ENCODE data around the gene SCN9A. TPM values are rescaled to one million over a fixed set of nuclear protein-coding genes. Genes with fewer than 3 reads are reported as not detected.
"Not testable (repeated sequence)": the region's sequence is repeated elsewhere in the genome, so short reads cannot be mapped to it uniquely, and the experiment has no call there.

Gene SCN9A
- 11.1 TPM for total RNA-seq

DNA sequence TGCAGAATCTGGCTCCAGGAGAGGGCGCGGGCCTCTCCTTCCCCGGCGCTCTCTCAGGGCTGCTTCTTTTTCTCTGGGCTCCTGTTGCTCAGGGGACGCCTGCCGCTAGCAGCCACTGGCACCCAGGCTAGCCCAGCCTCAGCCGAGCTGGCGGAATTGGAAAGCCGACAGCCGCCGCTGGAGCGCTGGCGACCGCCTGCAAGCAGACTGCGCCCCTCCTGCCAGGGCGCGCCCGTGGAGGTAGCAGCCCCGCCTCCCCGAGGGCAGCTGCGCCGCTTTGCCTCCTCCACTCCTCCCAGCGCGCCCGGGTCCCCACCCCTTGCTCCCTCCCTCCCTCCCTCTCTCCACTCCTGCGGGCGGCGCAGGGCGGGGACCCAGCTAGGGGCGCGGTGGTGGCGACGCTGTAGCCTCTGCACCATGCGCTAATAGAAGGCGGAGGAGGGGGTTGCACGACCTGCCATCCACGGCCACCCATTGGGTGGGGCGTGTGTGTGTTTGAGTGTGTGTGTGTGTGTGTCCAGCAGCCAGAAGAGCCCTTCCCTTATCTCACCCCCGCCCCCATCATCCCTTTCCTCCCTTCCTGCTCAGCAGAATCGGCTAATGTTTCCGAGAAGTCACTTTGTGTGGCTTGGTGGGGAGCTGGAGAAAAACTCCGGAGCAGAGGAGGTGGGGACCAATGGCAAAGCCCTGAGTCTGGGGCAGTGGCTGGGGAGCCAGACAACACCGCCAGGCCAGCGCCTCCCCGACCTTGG lies at the start of gene SCN9A:
Gene SCN9A (minus strand): TSS at position 209 of the 752 bp plus-strand sequence. CDS start 64,188 bp downstream, outside the sequence.
- peak; percentile 96 for DNase-seq

DNA sequence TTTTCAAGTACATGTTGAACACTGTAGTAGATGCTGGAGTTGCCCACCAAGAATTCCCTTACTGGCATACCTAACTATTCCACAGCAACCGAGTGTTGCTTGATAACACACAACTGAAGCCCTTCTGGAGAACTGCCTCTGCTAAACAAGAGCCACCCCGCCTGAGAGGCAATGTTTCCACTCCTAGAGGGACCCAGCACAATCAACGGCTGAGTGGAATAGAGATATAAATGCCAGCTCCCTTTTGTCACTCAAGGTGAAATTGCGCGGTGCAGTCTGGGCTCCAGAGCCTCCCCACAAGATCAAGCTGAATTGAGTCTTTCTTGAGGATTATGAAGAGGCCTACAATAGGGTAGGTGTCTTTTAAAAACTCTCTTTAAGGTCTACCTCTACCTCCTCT lies 49.1 kb upstream of the SCN9A start:
- no peak for DNase-seq

DNA sequence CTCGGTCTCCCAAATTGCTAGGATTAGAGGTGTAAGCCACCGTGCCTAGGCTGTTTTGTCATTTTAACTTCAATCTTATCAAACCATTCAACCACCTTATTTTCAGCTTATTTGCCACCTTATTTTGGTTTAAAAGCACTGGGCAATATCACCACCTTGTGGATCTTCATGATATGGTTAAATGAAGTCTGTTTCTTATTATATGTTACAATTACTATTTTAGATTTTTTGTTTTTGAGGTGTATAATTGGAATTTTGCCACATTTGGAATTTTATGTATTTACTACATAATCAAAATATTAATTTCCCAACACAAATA lies 43.8 kb upstream of the SCN9A start:
- peak; percentile 44 for DNase-seq

DNA sequence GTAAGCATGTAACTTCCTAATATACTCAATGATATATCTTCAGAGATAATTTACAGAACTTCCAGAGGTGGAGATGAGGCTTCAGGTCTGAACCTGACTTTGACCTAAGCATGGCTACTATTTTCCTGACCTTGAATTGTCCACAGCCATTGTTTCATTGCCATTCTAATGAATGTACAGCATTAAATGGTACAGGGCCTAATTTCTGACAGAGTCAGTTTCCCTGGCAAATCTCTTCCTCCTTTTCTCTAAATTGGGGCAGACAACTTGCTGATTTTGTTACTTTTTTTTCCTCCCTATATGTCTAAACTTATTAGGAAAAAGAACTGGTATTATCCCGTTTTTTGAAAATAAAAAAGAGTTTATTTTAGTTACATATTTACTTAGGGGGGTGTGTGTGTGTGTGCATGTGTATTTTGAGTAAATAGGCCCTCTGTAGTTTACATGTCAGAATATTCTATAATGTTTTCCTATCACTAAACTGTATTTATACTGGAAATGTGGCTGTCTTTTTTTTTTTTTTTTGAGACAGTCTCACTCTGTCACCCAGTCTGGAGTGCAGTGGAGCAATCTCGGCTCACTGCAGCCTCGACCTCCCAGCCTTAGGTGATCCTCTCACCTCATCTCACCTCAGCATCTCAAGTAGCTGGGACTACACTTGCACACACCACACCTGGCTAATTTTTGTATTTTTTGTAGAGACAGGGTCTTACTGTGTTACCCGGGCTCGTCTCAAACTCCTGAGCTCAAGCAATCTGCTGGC lies 43.3 kb upstream of the SCN9A start:
- no peak for DNase-seq

DNA sequence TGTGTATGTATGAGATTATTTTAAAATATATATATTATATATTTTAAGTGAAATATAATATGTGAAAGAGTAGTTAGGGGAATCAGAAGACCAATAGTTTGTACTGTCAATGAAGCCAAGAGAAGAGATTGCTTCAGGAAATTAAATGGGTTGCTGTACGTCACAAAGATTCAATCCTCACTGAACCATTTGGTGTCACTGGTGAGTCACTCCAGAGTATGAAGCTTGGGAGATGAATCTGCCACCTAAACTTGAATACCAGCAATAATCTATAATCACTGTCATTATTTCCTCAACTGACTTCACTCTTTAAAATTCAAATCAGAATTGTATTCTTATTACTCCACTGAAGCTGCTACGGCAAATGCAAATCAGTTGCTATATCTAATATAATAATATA lies 41.9 kb upstream of the SCN9A start:
- peak; percentile 23 for DNase-seq

DNA sequence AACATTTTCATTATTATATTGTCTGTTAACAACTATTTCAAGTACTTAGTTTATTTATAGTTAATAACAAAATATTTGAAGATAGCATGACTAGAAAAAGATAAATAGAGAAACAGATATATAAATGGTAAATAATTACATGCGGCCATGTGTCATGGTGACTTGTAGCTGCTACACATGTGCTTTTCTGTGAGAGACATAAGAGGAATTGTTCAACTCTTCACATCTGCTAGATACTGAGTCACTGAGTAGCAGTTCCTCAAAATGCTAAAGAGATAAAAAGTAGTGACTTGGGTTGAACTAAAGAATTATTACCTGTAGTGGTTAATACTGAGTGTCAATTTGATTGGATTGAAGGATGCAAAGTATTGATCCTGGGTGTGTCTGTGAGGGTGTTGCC lies 37.5 kb upstream of the SCN9A start:
- DNase-seq, result no peak

DNA sequence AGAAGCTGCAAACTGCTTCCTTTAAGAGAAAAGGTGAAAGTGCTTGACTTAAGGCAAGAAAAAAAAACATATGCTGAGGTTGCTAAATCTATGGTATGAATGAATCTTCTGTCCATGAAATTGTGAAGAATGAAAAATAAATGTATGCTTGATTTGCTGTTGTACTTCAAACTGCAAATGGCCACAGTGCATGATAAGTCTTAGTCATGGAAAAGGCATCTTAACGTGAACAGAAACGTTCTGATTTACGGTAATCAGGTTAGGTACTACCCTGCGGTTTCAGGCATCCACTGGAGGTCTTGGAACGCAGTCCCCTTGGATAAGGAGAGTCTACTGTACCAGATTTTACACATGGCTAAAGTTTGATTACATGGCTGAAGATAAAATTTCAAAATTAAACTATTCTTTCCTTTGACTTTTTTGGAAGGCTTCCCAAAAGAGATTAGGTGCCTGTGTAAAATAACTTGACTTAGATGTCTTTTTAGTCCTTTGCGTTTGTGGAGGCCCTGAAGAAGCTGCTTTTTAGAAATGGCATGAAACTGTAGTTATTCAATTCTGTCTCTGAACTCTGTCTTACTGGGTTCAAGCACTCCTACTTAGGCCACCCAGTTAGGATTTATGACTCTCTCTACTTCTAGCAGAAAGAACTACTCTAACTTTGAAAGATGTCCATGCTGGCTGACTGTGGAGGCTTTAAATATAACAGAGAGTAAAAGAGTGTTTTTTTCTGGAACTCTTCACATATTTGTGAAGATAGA lies 35.9 kb upstream of the SCN9A start:
- peak; percentile 13 for DNase-seq

DNA sequence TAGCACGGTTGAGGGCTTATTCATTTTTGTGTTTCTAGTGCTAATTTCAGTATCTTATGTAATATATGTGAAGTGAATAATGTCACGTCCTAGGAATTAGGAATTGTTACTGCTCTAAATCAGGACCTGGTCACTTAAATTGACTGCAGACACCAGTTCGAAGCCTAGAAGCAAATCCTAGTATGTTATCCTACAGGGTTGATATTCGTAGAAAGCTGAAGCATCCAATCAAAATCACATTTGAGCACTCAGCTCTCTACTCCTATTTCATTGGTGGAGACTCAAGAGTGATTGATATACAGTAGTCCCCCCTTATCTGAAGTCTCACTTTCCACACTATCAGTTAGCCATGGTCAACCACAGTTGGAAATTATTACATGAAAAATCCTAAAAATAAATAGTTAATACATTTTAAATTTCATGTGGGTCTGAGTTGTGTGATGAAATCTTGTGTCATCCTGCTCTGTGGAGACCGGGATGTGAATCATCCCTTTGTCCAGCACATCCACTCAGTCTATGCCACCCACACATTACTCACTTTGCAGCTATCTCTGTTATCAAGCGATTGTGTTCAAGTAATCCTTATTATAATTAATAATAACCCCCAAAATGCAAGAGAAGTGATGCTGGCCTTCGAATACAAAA lies 35.2 kb upstream of the SCN9A start:
- no peak for DNase-seq

DNA sequence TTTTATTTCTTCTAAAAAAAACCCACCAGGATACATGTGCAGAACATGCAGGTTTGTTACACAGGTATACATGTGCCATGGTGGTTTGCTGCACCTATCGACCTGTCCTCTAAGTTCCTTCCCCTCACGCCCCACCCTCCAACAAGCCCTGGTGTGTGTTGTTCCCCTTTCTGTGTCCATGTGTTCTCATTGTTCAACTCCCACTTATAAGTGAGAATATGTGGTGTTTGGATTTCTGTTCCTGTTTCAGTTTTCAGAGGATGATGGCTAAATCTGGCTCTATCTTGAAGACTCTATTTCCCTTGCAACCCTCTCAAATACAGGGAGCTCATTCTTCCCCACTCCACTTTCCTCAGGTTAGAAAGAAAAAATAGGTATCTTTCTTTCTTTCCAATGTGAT lies 32.0 kb upstream of the SCN9A start:
- not testable (repeated sequence) for DNase-seq

DNA sequence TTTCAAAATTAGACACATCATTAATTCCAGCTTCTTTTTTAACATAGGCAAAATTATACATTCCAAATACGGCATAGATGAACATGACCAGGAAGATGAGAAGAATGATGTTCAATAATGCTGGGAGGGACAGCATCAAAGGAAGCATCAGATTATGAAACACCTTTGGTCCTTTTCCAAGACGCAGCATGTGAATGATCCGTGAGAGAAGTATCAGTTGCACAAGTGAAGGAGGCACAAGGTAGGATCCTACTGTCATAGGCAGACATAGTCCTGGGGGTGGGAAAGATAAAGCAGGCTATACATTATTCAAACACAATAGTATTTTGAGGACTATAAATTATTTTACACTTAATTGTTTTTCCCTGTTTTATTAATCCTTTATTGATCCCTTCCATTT lies 30.6 kb upstream of the SCN9A start:
- DNase-seq, result no peak

DNA sequence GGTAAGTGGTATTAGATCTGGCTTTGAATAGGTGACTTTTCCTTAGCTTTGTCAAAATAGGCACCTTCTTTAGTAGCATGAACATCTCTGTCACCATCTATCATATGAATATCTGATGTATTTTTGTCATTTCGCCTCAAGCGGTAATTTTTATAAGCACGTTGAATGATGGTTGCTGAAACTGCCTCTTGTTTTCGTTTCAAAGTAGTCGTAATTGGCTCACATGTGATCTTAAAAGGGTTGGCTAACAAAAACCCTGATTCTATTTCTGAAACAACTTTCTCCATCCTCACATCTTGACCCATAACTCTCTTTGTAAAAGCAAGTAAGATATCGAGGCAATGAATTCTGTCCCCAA lies 29.8 kb upstream of the SCN9A start:
- DNase-seq, result no peak

DNA sequence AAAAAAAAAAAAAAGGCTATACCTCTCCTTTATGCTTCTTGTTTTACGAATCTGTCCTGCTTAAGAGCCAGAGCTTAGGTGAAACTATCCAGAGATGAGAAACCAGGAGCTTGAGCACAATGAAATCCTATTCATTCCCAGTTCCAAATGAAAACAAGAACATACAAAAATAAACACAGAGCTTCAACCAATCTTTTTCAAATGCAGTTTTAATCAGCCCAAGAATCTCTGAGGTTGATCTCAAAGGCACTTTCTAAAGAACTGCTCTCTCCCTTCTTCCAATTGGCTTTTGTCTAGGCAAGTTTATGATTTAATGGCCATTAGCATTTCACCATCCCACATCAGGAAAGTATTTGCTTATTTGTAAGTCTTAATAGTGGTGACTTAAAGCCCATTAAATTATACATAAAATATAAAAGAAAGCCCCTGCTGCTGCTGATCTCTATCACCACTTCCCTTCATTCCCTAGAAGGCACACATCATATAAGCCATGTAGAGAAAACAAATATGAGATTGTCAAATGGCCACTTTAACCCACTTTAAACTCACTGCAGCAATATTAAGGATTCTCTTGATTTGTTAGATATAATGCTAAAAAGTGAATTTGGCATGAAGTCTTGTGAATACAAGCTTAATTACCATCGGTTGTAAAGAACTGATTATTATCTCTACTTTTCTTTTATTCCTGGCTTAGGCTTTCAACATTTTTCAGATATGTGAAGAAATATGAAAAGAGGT lies 29.3 kb upstream of the SCN9A start:
- DNase-seq, result no peak

DNA sequence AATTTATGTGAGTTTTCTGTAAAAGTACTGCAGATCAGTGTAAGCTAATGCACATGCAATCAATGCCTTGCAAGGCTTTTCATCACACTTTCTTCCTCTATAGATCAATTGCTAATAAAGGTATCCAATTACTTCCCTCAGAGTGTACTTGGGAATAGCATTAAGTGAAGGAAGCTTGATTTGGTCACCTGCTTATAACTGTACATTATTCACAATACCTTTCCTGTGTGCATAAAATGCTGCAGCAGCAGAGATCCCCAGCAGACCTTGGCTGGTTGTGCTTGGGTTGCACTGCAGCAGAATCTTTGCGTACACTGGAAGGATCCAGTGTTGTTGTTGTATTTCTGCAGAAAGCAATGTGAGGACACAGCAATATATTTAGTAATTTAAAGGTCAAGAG lies 18.5 kb upstream of the SCN9A start:
- DNase-seq, result no peak

DNA sequence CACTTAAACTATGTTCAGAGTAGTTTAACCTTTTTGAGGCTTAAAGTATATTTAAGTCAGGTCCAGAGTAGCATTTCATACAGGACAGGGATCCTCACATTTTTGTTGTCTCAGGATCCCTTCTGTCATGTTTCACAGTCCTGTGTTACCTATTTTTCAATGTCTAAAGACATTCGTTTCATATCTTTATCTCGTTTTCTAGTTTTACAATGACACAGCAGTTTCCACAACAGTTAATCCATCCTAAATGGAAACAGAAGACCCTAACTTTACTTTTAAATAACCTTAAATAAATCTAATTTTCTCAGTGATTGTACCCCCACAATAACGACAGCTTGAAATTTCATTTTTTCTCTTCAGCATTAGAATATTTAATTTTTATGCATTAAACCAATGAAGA lies 17.3 kb upstream of the SCN9A start:
- DNase-seq, result no peak

DNA sequence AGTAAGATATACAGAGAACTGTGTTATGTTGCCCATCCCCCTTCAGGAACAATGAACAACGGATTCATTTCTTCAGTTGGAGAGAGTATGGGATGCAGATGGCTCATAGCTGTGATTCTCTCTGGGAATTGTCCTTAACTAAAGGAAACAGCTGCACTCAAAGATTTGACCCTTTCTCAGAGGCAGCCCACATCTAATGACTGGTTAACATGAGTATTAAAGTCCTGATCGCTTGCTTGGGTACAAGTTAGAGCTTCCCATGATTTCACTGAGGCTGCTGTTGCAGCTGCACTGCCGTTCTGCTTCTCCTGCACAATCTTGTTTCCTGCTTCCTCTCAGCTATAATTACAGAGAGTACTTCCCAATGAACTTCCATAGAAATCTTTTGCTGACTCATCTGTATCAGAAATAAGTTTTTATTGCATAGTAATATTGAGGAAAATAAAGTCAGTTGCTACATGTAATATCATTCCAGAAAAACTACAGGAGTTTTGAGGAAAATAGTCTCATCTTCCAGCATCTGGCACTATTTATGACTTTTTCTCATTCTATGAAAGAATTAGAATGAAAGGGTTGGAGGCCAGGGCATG lies 12.8 kb upstream of the SCN9A start:
- DNase-seq, result peak; percentile 71

DNA sequence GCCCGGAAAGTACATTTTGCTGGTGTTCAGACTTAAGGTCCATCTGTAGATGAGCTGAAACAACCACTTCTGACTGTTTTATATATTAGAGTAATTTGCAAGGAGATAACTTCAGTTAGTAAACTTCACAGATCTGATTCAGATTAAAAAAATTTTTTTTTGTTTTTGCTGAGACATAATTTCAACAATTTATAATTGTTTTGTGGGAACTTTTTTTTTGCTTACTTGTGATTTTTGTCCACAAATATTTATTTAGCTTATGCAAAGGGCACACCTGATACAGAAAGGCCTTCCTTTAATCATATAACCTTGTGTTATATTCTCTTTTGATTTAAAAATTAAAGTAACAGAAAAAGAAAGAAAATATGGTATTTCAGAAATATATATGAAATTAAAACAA lies 9.6 kb upstream of the SCN9A start:
- no peak for DNase-seq

DNA sequence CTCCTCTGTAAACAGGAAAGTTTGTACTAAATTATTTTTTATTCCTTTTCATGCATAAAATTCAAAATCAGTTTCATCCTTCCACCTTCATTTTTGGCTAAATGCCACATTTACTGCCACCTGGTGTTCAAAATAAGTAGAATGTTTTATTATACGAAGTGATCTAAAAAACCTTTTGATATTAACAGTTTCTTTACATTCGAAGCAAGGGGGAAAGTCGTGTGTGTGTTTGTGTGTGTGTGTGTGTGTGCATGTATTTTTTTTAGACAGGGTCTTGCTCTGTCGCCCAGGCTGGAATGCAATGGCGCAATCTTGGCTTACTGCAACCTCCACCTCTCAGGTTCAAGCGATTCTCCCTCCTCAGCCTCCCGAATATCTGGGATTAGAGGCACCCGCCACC lies 9.0 kb upstream of the SCN9A start:
- DNase-seq, result peak; percentile 64

DNA sequence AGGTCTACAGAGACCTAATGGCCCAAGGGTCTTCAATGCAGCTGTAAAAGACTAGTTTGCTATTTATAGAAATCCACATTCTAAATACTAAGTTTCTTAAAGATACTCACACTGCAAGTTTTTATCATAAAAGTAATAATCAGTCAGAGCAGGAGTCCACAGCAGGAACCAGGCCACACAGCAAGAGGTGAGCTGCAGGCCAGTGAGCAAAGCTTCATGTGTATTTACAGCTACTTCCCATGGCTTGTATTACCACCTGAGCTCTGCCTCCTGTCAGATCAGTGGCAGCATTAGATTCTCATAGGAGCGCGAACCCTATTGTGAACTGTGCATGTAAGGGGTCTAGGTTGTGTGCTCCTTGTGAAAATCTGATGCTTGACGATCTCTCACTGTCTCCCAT lies 6.7 kb upstream of the SCN9A start:
- DNase-seq, result no peak

DNA sequence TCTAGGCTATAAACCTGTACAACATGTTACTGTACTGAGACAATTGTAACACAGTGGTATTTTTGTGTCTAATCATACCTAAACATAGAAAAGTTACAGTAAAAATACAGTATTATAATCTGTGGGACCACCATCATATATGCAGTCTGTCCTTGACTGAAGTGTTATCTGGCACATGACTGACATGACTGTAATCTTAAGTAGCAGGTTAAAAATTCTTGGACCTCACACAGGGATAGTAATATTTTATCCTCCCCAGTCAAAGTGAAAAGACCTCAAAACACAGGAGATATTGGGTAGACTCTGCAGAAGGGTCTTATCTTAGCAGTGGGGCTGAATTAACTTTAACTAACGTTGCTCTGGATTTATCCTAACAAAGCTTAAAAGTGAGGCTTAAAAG lies 4.9 kb upstream of the SCN9A start:
- DNase-seq, result no peak

DNA sequence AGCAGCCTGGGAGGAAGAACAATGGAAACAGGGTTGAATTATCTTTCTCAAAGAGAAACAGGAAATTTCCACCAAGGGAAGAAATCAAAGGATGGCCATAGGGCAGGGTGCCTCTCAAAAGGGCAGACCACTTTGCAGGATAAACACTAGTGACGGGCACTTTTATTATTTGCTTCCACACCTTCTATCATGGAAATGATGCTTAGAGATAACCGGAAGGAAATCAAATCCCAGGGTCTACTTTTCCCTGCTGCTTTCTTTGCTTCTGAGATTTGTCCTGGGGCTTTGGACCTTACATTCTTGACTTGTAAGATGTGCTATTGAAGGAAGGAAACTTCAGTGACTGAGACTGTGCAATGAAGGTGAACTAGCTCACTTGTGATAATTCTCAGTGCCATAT lies 1.1 kb upstream of the SCN9A start:
- no peak for DNase-seq

DNA sequence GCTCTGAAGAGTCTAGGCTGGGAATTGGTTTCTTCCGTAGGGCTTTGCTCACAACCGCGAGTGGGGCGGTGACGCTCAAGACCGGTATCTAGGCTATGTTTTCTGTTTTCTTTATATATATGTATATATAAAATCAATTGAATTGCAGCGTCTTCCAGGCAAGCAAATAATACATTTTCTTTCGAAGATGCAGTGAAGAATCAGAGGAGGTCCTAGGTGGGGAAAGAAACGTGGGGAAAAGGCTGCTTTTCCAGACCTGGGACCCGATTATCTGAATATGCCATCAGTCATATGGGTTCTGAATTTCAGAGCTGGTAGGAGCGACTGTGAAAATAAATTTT lies 714 bp upstream of the SCN9A start:
- no peak for DNase-seq

DNA sequence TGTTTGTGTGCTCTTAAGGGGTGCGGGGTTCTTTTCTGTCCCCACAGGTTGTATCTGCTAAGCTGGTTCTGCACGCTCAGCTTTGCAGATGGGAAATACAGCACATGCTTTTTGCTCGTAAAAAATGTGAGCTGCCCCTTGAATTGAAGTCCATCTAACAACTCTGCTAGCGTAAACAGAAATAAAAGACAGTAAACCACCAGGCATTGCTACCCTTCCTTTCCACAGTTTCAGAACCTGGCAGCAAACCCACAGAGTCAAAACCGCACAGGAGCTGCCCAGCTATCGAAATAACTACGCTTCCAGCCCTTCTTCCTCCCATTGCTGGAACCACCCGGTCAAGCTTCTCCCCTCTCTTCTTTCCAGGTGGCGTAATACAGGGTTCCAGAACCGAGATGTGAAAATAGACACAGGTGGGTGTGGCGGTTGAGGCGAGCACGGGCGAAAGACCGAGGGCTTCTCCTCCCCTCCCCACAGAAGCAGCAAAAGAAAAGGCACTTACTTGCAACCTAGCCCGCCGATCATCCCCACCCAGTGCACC lies 479 bp downstream of the SCN9A start:
- DNase-seq, result no peak

Data from tongue (tissue), 2 donors.